Stimulated activated CD4-positive, alpha-beta T cell treated with anti-CD3 and anti-CD28 coated beads, Interleukin-1b, Interleukin-23, amount 100 ng/mL, for 1 hour (primary cell): Measurements from ENCODE around the gene CHCHD4.

Experiments
- DNase-seq, 2 donors: peaks; one replicate each; pipeline ENCODE4 v3.0.0-alpha.2; 2020; ENCODE audit warnings: low read depth in 2 of 2

CHCHD4 gene

GRCh38 chr3:14150078-14150477 is 25.4 kb upstream of the CHCHD4 start:
- no peak for DNase-seq

- no peak for DNase-seq
Observed at GRCh38 chr3:14148041-14148985, 23.6 kb upstream of the CHCHD4 start.

- no peak for DNase-seq
Observed at GRCh38 chr3:14147617-14148016, 22.9 kb upstream of the CHCHD4 start.

GRCh38 chr3:14147066-14147435 is 22.4 kb upstream of the CHCHD4 start:
- no peak for DNase-seq

GRCh38 chr3:14146381-14147065 is 21.9 kb upstream of the CHCHD4 start:
- DNase-seq: no peak

GRCh38 chr3:14145670-14146380 is 21.2 kb upstream of the CHCHD4 start:
- no peak for DNase-seq

GRCh38 chr3:14145236-14145635 is 20.6 kb upstream of the CHCHD4 start:
- DNase-seq: no peak

GRCh38 chr3:14144423-14145075 is 19.9 kb upstream of the CHCHD4 start:
- peak in 1 of 2 donors; percentile 36 for DNase-seq

GRCh38 chr3:14143271-14144225 is 18.9 kb upstream of the CHCHD4 start:
- DNase-seq: no peak

- no peak for DNase-seq
Observed at GRCh38 chr3:14142567-14143270, 18.0 kb upstream of the CHCHD4 start.

- DNase-seq: no peak
Observed at GRCh38 chr3:14141602-14142341, 17.1 kb upstream of the CHCHD4 start.

- DNase-seq: no peak
Observed at GRCh38 chr3:14141144-14141543, 16.5 kb upstream of the CHCHD4 start.

- DNase-seq: no peak
Observed at GRCh38 chr3:14140668-14141067, 16.0 kb upstream of the CHCHD4 start.

GRCh38 chr3:14139771-14140170 is 15.1 kb upstream of the CHCHD4 start:
- no peak for DNase-seq

GRCh38 chr3:14138878-14139655 is 14.4 kb upstream of the CHCHD4 start:
- DNase-seq: no peak

- no peak for DNase-seq
Observed at GRCh38 chr3:14138109-14138877, 13.6 kb upstream of the CHCHD4 start.

GRCh38 chr3:14137445-14137844 is 12.8 kb upstream of the CHCHD4 start:
- DNase-seq: no peak

- DNase-seq: no peak
Observed at GRCh38 chr3:14137004-14137403, 12.3 kb upstream of the CHCHD4 start.
